Midbrain (tissue), 1 donor: ENCODE measurements around the gene RNF17.
"Not testable (repeated sequence)": the region's sequence is repeated elsewhere in the genome, so short reads cannot be mapped to it uniquely, and the experiment has no call there.

Source experiments
- DNase-seq: peaks from one replicate; lab custom pipeline; 2025; lab: John Stamatoyannopoulos, UW

RNF17 gene

GRCh38 chr13:24763596-24764275, at the start of gene RNF17:
TSS of gene RNF17 (plus strand) at chr13:24764169. CDS start at chr13:24764204, 35 bp downstream.
- no peak for DNase-seq

- DNase-seq = no peak
Measured at GRCh38 chr13:24716011-24716410, 48.0 kb upstream of the RNF17 start.

GRCh38 chr13:24716446-24716845, 47.5 kb upstream of the RNF17 start:
- DNase-seq = no peak

GRCh38 chr13:24717217-24717616, 46.8 kb upstream of the RNF17 start:
- no peak for DNase-seq

- no peak for DNase-seq
Measured at GRCh38 chr13:24718192-24718965, 45.6 kb upstream of the RNF17 start.

GRCh38 chr13:24719139-24719538, 44.8 kb upstream of the RNF17 start:
- DNase-seq = no peak

- DNase-seq = no peak
Measured at GRCh38 chr13:24723206-24723605, 40.8 kb upstream of the RNF17 start.

GRCh38 chr13:24724714-24725113, 39.3 kb upstream of the RNF17 start:
- DNase-seq = no peak

- DNase-seq = no peak
Measured at GRCh38 chr13:24725379-24725778, 38.6 kb upstream of the RNF17 start.

GRCh38 chr13:24727731-24728601, 36.0 kb upstream of the RNF17 start:
- DNase-seq = peak; percentile 66

GRCh38 chr13:24730873-24731567, 32.9 kb upstream of the RNF17 start:
- DNase-seq = not testable (repeated sequence)

GRCh38 chr13:24734950-24735349, 29.0 kb upstream of the RNF17 start:
- no peak for DNase-seq

GRCh38 chr13:24737042-24737441, 26.9 kb upstream of the RNF17 start:
- no peak for DNase-seq

GRCh38 chr13:24738366-24738847, 25.6 kb upstream of the RNF17 start:
- no peak for DNase-seq

GRCh38 chr13:24740014-24740890, 23.7 kb upstream of the RNF17 start:
- DNase-seq = no peak

- no peak for DNase-seq
Measured at GRCh38 chr13:24741016-24741662, 22.8 kb upstream of the RNF17 start.

- no peak for DNase-seq
Measured at GRCh38 chr13:24741791-24742190, 22.2 kb upstream of the RNF17 start.

GRCh38 chr13:24742294-24742693, 21.7 kb upstream of the RNF17 start:
- DNase-seq = no peak

GRCh38 chr13:24742977-24743376, 21.0 kb upstream of the RNF17 start:
- no peak for DNase-seq

- no peak for DNase-seq
Measured at GRCh38 chr13:24744247-24744646, 19.7 kb upstream of the RNF17 start.
